MCF 10A (cell line): ENCODE results near the gene L3MBTL1. TPM values are rescaled to one million over a fixed set of nuclear protein-coding genes. Genes with fewer than 3 reads are reported as not detected.
A peak's percentile ranks its signal among the peaks of the same experiment; 100 is the strongest.

Experiments used
- BruUV-seq: library from RNA; stranded (reverse); fragments of 400-500 nt; replicated peaks from 2 replicates; lab custom pipeline; 2021; lab: Mats Ljungman, UMichigan
- CTCF ChIA-PET: fragments of 300-600 bp; sonication (Branson Sonifier 250); formaldehyde crosslinking; extraction: SDS; loops from one replicate; lab custom pipeline; 2021; ENCODE audit warnings: antibody characterized with exemption, inconsistent platforms; lab: Yijun Ruan, JAX
- POLR2A ChIA-PET: fragments of 300-600, 350-650 bp; sonication (Branson Sonifier 250); formaldehyde crosslinking; extraction: SDS; loops from one replicate; lab custom pipeline; 2020; ENCODE audit warnings: antibody characterized with exemption, inconsistent platforms; lab: Yijun Ruan, JAX
- DNase-seq: peaks from one replicate; pipeline ENCODE4 v3.0.0-alpha.2; 2018; ENCODE audit not compliant: unreplicated experiment
- H3K27ac Mint-ChIP-seq: one replicate; pipeline ENCODE4 v1.8.0; 2022; ENCODE audit warnings: mild to moderate bottlenecking, low read depth, mixed read lengths; ENCODE audit not compliant: unreplicated experiment
- H3K27me3 Mint-ChIP-seq: one replicate; pipeline ENCODE4 v1.8.0; 2022; ENCODE audit warnings: mixed read lengths; ENCODE audit not compliant: insufficient read depth, unreplicated experiment
- H3K36me3 Mint-ChIP-seq: one replicate; pipeline ENCODE4 v1.8.0; 2022; ENCODE audit warnings: mild to moderate bottlenecking, moderate library complexity, mixed read lengths; ENCODE audit not compliant: insufficient read depth, unreplicated experiment
- H3K4me1 Mint-ChIP-seq: one replicate; pipeline ENCODE4 v1.8.0; 2022; ENCODE audit warnings: mixed read lengths; ENCODE audit not compliant: insufficient read depth, unreplicated experiment
- H3K4me3 Mint-ChIP-seq: one replicate; pipeline ENCODE4 v1.8.0; 2022; ENCODE audit warnings: mild to moderate bottlenecking, moderate library complexity, mixed read lengths; ENCODE audit not compliant: unreplicated experiment
- H3K9me3 Mint-ChIP-seq: one replicate; pipeline ENCODE4 v1.8.0; 2022; ENCODE audit warnings: mixed read lengths; ENCODE audit not compliant: unreplicated experiment
- intact Hi-C: fragments of 100-400 bp; cut with micrococcal nuclease; formaldehyde crosslinking; loops from 2 replicates; pipeline ENCODE4 v1.14.1; 2022
- total RNA-seq: library from RNA; stranded (reverse); gene quantifications from 2 replicates; pipeline ENCODE4 v1.2.3, GENCODE V29; 2022
- TF ChIP-seq, protein P1 (sequence below): fragments of 200-600 bp; IDR thresholded peaks from one replicate; pipeline ENCODE4 v1.8.0; 2022; ENCODE audit warnings: antibody characterized with exemption, mild to moderate bottlenecking; ENCODE audit not compliant: unreplicated experiment

Gene L3MBTL1
- total RNA-seq, 1 experiment from 2014 or later, result 10.5 TPM

GRCh38 chr20:43590392-43591303, 83.2 kb downstream of the L3MBTL1 start, which contains the start of gene IFT52:
Gene IFT52 (plus strand): TSS chr20:43590937. CDS start chr20:43594699, 3,762 bp downstream.
- TF ChIP-seq, protein P1, sequence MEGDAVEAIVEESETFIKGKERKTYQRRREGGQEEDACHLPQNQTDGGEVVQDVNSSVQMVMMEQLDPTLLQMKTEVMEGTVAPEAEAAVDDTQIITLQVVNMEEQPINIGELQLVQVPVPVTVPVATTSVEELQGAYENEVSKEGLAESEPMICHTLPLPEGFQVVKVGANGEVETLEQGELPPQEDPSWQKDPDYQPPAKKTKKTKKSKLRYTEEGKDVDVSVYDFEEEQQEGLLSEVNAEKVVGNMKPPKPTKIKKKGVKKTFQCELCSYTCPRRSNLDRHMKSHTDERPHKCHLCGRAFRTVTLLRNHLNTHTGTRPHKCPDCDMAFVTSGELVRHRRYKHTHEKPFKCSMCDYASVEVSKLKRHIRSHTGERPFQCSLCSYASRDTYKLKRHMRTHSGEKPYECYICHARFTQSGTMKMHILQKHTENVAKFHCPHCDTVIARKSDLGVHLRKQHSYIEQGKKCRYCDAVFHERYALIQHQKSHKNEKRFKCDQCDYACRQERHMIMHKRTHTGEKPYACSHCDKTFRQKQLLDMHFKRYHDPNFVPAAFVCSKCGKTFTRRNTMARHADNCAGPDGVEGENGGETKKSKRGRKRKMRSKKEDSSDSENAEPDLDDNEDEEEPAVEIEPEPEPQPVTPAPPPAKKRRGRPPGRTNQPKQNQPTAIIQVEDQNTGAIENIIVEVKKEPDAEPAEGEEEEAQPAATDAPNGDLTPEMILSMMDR, result no peak
- peak; percentile 93 for DNase-seq
- no peaks in the 10 kb centered on the region for H3K9me3 Mint-ChIP-seq
- peak within 1 kb of the TSS; percentile 84 for H3K4me3 Mint-ChIP-seq
- POLR2A ChIA-PET, result interaction anchor here (0.8 to 2.3 kb wide), 13 partner anchors 9 to 721 kb away, joined by 3 to 32 read pairs (median 4); partner anchors contain the start of genes FITM2 and SRSF6
- no TSS peak for BruUV-seq
- H3K4me1 Mint-ChIP-seq, result peaks cover 6% of the 10 kb centered on the region
- H3K36me3 Mint-ChIP-seq, result peaks cover 16% of the 10 kb centered on the region
- peak within 1 kb of the TSS; percentile 92 for H3K27ac Mint-ChIP-seq
- intact Hi-C loops, result loop anchor here (2.0 to 10.0 kb wide), 2 partner anchors 52 to 136 kb away; partner anchors contain the start of gene SRSF6
- CTCF ChIA-PET, result interaction anchor here (1.1 to 2.2 kb wide), 4 partner anchors 51 to 141 kb away, joined by 3 to 16 read pairs (median 5); no protein-coding TSS in a partner anchor
- no peaks in the 10 kb centered on the region for H3K27me3 Mint-ChIP-seq

Other genes starting within 250 kb of the L3MBTL1 start
- gene SRSF6, start 49.8 kb upstream of the L3MBTL1 start, total RNA-seq, result 151 and 193 TPM in 2 replicates
- gene SGK2, start 51.3 kb downstream of the L3MBTL1 start, total RNA-seq, result 0.33 and 1.1 TPM in 2 replicates
- gene IFT52, start 83.2 kb downstream of the L3MBTL1 start, total RNA-seq, result 21.8 and 24.2 TPM in 2 replicates
- gene MYBL2, start 159.4 kb downstream of the L3MBTL1 start, total RNA-seq, result 16.4 and 44.3 TPM in 2 replicates
- gene GTSF1L, start 219.3 kb downstream of the L3MBTL1 start, total RNA-seq, result not detected in 2 replicates